HepG2 (cell line): ENCODE results near the gene MGAT2. TPM values are rescaled to one million over a fixed set of nuclear protein-coding genes. Genes with fewer than 3 reads are reported as not detected.

Experiments
- CHD2 ChIP-seq: IDR thresholded peaks from 2 replicates; pipeline ENCODE4 v1.6.1; 2011; ENCODE audit warnings: low read depth, low read length, improper control_type of control experiment
- ELF1 ChIP-seq: sonication (generic); formaldehyde crosslinking; IDR thresholded peaks from 2 replicates; pipeline ENCODE4 v1.4.0; 2020; ENCODE audit warnings: missing genetic modification reagents
- FIP1L1 ChIP-seq: fragments of 200-400 bp; formaldehyde crosslinking; IDR thresholded peaks from 2 replicates; pipeline ENCODE4 v1.6.1; 2018; ENCODE audit warnings: low read depth, mild to moderate bottlenecking, low read length, moderate library complexity, borderline replicate concordance; ENCODE audit not compliant: insufficient read depth
- KDM4B ChIP-seq: sonication (generic); formaldehyde crosslinking; IDR thresholded peaks from 2 replicates; pipeline ENCODE4 v1.4.0; 2020; ENCODE audit warnings: missing genetic modification reagents
- MEF2D ChIP-seq: sonication (generic); formaldehyde crosslinking; IDR thresholded peaks from 2 replicates; pipeline ENCODE4 v1.5.1; 2020; ENCODE audit warnings: mild to moderate bottlenecking, missing genetic modification reagents
- MLLT10 ChIP-seq: sonication (generic); formaldehyde crosslinking; IDR thresholded peaks from 2 replicates; pipeline ENCODE4 v1.4.0; 2020; ENCODE audit warnings: missing genetic modification reagents
- NCOA2 ChIP-seq: sonication (generic); formaldehyde crosslinking; IDR thresholded peaks from 2 replicates; pipeline ENCODE4 v1.8.0; 2022; ENCODE audit warnings: inconsistent platforms
- PAX8 ChIP-seq: sonication (generic); formaldehyde crosslinking; IDR thresholded peaks from 2 replicates; pipeline ENCODE4 v1.8.0; 2022; ENCODE audit warnings: mild to moderate bottlenecking, missing genetic modification reagents, borderline replicate concordance
- SMC3 ChIP-seq: IDR thresholded peaks from 2 replicates; pipeline ENCODE4 v1.6.1; 2011; ENCODE audit warnings: low read length, improper control_type of control experiment
- SRSF1 ChIP-seq: fragments of 200-400 bp; formaldehyde crosslinking; optimal IDR thresholded peaks from 2 replicates; pipeline ENCODE3; 2017; ENCODE audit warnings: mild to moderate bottlenecking, low read depth, low read length, moderate library complexity
- TBL1XR1 ChIP-seq: fragments of 150-350 bp; IDR thresholded peaks from 2 replicates; pipeline ENCODE4 v1.6.1; 2014; ENCODE audit warnings: borderline replicate concordance, low read length; ENCODE audit not compliant: partially characterized antibody
- TEAD2 ChIP-seq: sonication (generic); formaldehyde crosslinking; IDR thresholded peaks from 2 replicates; pipeline ENCODE4 v1.9.0; 2021; ENCODE audit warnings: missing genetic modification reagents
- U2AF1 ChIP-seq: fragments of 200-400 bp; formaldehyde crosslinking; optimal IDR thresholded peaks from 2 replicates; pipeline ENCODE3; 2017; ENCODE audit warnings: mild to moderate bottlenecking, low read depth, low read length
- ZBTB43 ChIP-seq: sonication (generic); formaldehyde crosslinking; conservative IDR thresholded peaks from 2 replicates; pipeline ENCODE4 v1.4.0; 2020; ENCODE audit warnings: missing genetic modification reagents
- ZMAT3 ChIP-seq: sonication (generic); formaldehyde crosslinking; conservative IDR thresholded peaks from 2 replicates; pipeline ENCODE4 v1.7.0; 2021; ENCODE audit warnings: missing genetic modification reagents
- ZNF441 ChIP-seq: sonication (generic); formaldehyde crosslinking; IDR thresholded peaks from 2 replicates; pipeline ENCODE4 v1.7.0; 2021; ENCODE audit warnings: missing genetic modification reagents, borderline replicate concordance
- ZNF460 ChIP-seq: sonication (generic); formaldehyde crosslinking; IDR thresholded peaks from 2 replicates; pipeline ENCODE4 v1.5.1; 2020; ENCODE audit warnings: missing genetic modification reagents, mild to moderate bottlenecking, borderline replicate concordance
- ZNF503 ChIP-seq: sonication (generic); formaldehyde crosslinking; IDR thresholded peaks from 2 replicates; pipeline ENCODE4 v1.4.0; 2020; ENCODE audit warnings: missing genetic modification reagents
- ZNF547 ChIP-seq: sonication (generic); formaldehyde crosslinking; IDR thresholded peaks from 2 replicates; pipeline ENCODE4 v1.5.1; 2020; ENCODE audit warnings: mild to moderate bottlenecking, missing genetic modification reagents
- ZNF883 ChIP-seq: sonication (generic); formaldehyde crosslinking; IDR thresholded peaks from 2 replicates; pipeline ENCODE4 v1.5.1; 2020; ENCODE audit warnings: mild to moderate bottlenecking, missing genetic modification reagents; ENCODE audit errors: not compliant biosample characterization
- ZSCAN29 ChIP-seq: sonication (generic); formaldehyde crosslinking; conservative IDR thresholded peaks from 2 replicates; pipeline ENCODE4 v1.4.0; 2020; ENCODE audit warnings: mild to moderate bottlenecking, missing genetic modification reagents
- ZSCAN30 ChIP-seq: sonication (generic); formaldehyde crosslinking; IDR thresholded peaks from 2 replicates; pipeline ENCODE4 v1.5.0; 2020; ENCODE audit warnings: mild to moderate bottlenecking, missing genetic modification reagents
- polyA plus RNA-seq, 8 experiments: library from polyadenylated mRNA; depleted of rRNA in 3 of 8; stranded (reverse) in 7 of 8; unstranded in 1 of 8; fragments of >200 nt; fragmentation: Illumina TruSeq in 4 of 8; extraction: Trizol in 4 of 8; gene quantifications; 2 replicates each; pipeline versions ENCODE4 v1.2.1 to v1.2.3, GENCODE V29; 2011 to 2016; ENCODE audit warnings: low read depth in 4 of 8, missing spikeins in 1 of 8, mixed read lengths in 1 of 8; ENCODE audit not compliant: insufficient read depth in 1 of 8
- total RNA-seq, 5 experiments: library from RNA; depleted of rRNA; stranded (reverse); fragments of >200 nt; fragmentation: Illumina TruSeq; extraction: Trizol; gene quantifications; 2 replicates each; pipeline ENCODE4 v1.2.3, GENCODE V29; 2016; ENCODE audit warnings: low read depth in 1 of 5
- TF ChIP-seq, protein P1 (sequence below): sonication (generic); formaldehyde crosslinking; IDR thresholded peaks from 2 replicates; pipeline ENCODE4 v1.8.1; 2023; ENCODE audit warnings: missing genetic modification reagents, mild to moderate bottlenecking, borderline replicate concordance
- TF ChIP-seq, protein P2 (sequence below): sonication (generic); formaldehyde crosslinking; IDR thresholded peaks from 2 replicates; pipeline ENCODE4 v1.5.0; 2020; ENCODE audit warnings: mild to moderate bottlenecking, missing genetic modification reagents, borderline replicate concordance

The MGAT2 gene
- total and polyA plus RNA-seq, 2 of the 13 experiments (the other 11 are each of a cell fraction or from before 2014, with no cell fraction given): 12.9 to 51.9 TPM

DNA sequence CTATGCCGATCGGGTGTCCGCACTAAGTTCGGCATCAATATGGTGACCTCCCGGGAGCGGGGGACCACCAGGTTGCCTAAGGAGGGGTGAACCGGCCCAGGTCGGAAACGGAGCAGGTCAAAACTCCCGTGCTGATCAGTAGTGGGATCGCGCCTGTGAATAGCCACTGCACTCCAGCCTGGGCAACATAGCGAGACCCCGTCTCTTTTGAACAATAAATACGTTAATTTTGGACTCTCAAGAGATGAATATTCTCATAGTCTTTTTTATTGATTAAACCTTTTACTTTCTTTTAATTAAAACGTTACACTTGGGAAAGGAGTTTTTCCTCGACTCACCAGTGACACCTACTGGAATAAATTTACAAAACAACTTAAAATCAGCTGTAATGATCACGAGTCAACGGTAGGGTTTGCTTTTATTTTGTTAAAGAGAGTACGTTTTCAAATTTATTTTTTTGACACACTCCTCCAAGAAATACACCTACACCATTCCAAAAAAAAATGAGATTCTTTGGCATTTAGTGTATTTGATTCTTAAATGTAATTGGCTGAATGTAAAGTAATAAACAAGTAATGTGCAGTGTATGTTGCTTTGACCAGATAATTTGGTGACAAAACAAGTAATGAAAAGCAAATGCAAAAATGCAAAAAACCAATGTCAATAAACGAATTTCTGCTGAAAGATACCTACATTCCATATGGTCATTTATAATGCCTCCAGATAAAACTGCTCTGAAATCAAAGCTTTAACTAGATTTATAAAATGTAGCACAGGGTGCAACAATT is 33.7 kb upstream of the MGAT2 start (continued):
- TF ChIP-seq ZNF547 (CRISPR knock-in tag): no peak
- TF ChIP-seq NCOA2: no peak
- TF ChIP-seq SMC3: no peak
- TF ChIP-seq ZNF883: no peak
- no peak for TF ChIP-seq MLLT10 (CRISPR knock-in tag)
- TF ChIP-seq CHD2: no peak
- no peak for TF ChIP-seq PAX8 (CRISPR knock-in tag)
- no peak for TF ChIP-seq ZSCAN30 (CRISPR knock-in tag)
- no peak for TF ChIP-seq ZSCAN29
- no peak for TF ChIP-seq ZNF503 (CRISPR knock-in tag)
- no peak for TF ChIP-seq TBL1XR1
- TF ChIP-seq, protein P1, sequence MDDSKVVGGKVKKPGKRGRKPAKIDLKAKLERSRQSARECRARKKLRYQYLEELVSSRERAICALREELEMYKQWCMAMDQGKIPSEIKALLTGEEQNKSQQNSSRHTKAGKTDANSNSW (CRISPR knock-in tag): no peak
- no peak for TF ChIP-seq ZNF441 (CRISPR knock-in tag)
- TF ChIP-seq MEF2D: no peak; the same call in 1 of the 2 replicates
- peak; percentile 96 for TF ChIP-seq ZNF460
- TF ChIP-seq SRSF1: no peak
- no peak for TF ChIP-seq ZBTB43 (CRISPR knock-in tag)
- TF ChIP-seq FIP1L1: no peak
- TF ChIP-seq, protein P2, sequence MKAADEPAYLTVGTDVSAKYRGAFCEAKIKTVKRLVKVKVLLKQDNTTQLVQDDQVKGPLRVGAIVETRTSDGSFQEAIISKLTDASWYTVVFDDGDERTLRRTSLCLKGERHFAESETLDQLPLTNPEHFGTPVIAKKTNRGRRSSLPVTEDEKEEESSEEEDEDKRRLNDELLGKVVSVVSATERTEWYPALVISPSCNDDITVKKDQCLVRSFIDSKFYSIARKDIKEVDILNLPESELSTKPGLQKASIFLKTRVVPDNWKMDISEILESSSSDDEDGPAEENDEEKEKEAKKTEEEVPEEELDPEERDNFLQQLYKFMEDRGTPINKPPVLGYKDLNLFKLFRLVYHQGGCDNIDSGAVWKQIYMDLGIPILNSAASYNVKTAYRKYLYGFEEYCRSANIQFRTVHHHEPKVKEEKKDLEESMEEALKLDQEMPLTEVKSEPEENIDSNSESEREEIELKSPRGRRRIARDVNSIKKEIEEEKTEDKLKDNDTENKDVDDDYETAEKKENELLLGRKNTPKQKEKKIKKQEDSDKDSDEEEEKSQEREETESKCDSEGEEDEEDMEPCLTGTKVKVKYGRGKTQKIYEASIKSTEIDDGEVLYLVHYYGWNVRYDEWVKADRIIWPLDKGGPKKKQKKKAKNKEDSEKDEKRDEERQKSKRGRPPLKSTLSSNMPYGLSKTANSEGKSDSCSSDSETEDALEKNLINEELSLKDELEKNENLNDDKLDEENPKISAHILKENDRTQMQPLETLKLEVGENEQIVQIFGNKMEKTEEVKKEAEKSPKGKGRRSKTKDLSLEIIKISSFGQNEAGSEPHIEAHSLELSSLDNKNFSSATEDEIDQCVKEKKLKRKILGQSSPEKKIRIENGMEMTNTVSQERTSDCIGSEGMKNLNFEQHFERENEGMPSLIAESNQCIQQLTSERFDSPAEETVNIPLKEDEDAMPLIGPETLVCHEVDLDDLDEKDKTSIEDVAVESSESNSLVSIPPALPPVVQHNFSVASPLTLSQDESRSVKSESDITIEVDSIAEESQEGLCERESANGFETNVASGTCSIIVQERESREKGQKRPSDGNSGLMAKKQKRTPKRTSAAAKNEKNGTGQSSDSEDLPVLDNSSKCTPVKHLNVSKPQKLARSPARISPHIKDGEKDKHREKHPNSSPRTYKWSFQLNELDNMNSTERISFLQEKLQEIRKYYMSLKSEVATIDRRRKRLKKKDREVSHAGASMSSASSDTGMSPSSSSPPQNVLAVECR (CRISPR knock-in tag): no peak
- no peak for TF ChIP-seq ZMAT3 (CRISPR knock-in tag)
- TF ChIP-seq ELF1 (CRISPR knock-in tag): no peak
- no peak for TF ChIP-seq KDM4B (CRISPR knock-in tag)
- no peak for TF ChIP-seq TEAD2 (CRISPR knock-in tag)
- no peak for TF ChIP-seq U2AF1
